NCI-H345 (cell line): ENCODE results near the gene EIF3L.

ENCODE experiments used
- DNase-seq: peaks from one replicate; lab custom pipeline; 2025; lab: John Stamatoyannopoulos, UW

EIF3L gene

DNA sequence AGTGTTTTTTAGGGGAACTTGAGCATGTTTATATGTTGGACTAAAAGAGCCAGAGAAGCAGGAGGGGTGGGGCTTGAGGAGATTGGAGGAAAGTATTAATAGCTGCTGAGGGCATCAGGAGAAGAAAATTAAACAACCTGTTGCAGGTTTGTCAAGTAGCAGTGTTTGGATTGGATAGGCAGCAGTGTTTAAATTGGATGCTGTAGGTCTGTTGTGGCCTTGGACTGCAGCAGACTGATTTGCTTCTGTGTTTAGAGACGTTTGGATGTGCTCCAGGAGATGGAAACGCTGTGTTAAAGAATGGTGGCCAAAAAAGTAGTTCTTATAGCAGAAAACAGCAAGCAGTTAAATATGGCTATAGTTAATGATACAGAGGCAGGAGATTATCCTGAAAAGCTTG is 5.7 kb downstream of the EIF3L start:
- DNase-seq, result no peak

DNA sequence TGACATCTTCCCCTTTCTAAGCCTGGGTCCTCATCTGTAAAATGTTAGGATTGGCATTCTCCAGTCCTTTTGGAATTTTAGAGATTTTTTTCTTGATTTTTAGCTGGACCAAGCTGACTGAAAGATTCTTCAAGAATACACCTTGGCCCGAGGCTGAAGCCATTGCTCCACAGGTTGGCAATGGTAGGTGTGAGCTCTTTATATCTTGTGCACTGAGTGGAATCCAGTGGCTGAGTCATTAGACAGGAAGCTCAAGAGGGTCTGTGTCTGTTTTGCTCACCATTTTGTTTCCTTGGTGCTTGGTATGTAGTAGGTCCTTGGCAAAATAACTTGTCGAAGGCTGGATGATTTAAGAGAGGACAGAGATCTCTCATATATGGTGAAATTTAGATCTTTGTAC is 6.2 kb downstream of the EIF3L start:
- DNase-seq, result no peak

DNA sequence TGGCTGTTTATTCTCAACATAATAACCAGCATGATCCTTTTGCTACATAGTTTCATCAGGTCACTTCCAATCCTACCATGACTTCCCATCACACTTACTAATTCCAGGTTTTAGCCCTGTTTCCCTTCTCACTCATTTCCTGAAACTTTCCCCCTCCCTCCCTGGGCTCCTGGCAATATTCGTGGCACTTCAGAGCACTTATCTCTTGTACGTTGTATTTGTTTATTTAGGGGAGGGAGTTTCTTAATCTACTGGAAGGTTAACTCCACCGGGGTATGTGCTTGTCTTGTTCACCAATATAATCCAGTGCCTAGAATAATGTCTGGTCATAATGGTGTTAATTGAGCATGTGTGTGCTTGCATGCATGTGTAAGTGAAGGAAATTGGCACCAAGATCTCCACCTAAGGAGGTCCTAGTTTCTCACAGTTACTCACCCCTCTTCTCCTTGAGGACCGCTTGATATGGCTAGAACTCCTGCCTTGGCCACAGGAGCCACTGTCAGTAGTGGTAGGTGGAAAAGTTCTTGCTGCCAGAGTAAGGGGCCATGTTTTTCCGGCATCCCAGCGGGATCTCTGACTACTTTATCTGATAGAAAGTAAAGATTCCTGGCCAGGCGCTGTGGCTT is 11.7 kb downstream of the EIF3L start:
- no peak for DNase-seq

DNA sequence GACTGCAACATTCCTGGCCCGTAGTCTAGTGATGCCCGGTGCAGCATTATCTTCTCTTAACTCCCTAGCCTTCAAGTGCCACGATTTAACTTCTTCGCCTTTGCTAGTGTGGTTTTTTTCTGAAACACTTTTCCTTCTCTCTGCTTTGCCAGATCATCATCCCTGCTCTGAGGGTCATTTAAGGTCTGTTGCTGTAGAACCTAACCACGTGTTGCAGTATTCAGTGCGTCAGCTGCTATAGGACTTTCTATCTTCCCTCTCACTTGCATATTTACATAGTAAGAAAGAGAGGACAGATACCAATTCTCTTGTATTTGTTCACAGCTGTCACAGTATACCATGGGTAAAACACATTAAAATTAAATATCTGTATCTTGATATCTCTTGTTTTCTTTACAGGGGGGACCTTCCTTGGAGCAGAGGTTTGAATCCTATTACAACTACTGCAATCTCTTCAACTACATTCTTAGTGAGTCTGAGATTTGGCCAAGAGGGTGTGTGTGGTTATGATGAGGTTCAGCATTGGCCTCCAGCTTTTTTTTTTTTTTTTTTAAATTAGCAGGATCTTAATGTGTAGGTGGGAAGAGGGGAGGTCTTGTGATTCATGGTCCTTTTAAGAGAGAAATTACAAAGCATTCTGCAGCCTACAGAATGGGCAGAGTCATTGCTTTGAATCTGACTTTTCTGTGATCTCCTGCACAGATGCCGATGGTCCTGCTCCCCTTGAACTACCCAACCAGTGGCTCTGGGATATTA is 13.5 kb downstream of the EIF3L start:
- no peak for DNase-seq

DNA sequence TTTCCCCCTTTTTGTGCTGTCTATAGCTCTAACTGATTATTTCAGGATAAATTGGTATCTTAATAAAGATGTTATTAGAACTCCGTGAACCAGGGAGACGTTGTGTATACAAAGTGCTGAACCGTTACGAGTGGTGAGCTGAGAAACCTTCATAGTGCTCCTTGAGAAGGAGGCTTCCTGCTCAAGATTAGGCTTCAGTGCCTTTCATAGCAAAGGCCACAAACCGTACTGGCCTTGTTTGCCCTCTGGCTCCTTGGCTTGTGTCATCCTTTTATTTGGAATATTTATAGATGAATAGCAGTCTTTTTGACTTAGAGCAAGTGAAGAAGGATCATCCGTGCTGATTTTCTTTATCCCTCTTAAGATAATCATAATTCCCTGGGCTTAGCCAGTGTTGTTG is 16.3 kb downstream of the EIF3L start:
- no peak for DNase-seq

DNA sequence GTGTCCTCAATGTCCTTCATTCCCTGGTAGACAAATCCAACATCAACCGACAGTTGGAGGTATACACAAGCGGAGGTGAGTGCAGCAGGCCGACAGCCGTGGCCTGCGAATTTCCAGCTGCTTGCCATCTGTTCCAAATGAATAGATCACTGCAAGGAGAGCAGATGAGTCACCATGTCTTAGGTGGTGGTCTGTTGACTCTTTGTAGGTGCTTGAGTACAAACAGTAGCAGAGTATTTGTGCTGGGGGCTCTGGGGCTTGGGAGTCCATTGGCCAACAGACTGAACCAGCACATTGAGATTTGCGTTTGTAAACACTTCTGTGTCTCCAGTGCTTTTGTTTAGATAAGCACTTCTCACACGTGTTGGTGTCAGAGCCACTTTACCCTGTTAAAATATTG is 21.1 kb downstream of the EIF3L start:
- DNase-seq, result peak; percentile 62

DNA sequence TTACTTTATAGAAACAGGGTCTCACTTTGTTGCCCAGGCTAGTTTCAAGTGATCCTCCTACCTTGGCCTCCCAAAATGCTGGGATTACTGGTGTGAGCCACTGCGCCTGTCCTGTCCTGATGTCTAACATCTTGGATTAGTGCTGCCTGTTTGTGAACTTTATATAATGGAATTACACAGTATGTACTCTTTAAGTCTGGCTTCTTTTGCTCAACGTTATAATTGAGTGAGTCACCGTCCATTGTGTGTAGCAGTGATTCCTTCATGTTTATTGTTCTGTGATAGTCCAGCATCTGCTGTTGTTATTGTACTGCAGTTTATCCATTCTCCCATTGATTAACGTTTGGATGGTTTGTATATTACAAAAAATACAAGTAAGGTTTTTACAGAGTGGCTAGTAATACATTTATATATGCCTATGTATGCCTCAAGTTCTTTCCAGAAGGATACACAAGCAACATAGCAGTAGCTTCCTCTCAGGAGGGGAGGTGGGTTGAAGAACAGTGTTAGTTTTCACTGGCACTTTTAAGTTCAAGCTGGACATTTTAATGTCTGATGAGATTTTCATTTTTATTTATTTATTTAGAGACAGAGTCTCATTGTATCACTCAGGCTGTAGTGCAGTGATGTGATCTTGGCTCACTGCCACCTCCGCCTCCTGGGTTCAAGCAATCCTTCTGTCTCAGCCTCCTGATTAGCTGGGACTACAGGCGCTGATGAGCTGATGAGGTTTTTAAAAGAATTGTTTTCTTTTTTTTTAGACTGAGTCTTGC is 31.6 kb downstream of the EIF3L start:
- no peak for DNase-seq

DNA sequence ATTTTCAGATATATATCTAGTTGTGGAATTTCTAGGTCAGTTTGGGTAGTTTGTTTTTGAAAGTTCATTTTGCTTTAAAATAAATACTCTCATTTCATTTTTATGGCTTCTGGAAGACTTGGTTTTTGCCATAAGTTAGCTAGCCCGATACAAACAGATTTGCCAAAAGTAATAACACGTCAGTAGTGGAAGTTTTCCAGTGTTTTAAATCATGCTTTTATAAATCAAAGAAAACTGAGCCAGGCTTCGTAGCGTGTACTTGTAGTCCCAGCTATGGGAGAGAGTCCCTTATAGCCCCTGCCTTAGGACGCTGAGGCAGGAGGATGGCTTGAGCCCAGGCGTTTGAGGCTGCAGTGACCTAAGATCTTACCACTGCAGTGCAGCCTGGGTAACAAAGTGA is 35.2 kb downstream of the EIF3L start:
- DNase-seq, result no peak

DNA sequence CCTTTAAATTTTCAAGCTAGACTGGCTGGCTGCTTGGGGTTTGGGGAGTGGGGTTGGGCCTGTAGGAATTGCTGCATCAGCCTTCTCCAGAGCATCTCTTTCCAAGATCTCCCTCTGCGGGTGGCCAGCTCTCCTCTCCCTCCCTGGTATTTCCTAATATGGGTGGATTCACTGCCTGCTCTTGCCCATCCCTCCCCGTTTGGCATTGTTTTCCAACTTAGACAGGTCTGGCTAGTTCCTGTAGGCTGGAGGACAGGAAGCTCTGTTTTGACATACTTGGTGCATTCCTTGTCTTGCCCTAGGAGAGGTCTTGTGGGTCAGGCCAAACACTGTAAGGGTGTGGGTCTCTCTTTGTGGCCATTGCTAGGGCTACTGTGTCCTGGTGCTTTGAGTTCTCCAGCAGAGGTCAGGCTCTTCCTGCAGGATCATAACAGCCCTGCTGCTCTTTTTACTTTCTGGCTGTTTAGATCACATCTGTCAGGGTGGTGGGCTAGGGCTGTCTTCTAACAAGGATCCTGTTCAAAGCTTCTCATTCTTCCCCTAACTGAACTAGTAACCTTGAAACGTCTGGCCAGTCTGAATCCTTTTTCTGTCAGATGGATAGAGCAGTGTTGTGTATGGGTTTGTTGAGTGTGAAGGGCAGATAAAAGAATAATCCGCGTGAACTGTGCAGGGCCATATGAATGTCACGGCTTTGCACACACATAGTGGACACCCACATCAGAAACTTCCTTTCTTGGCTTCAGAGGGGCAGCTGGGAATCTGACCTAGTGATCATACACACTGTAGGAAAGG is 38.6 kb downstream of the EIF3L start:
- DNase-seq, result no peak

DNA sequence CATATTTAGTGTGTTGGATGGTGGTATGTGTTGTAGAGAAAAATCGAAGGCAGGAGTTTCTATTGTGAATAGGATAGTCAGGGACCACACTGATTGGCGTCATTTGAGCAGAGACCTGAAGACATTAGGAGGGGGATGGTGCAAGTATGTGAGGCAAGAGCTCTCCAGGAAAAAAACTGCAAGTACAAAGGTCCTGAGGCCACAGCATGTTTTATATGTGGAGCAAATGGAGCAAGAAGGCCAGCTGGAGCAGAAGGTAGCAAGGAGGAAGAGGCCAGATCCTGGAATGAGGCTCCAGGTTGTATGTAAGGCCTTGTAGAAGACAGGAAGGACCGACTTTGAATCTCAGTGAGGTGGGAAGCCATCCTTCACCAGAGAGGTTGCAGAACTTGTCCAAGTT is 42.7 kb downstream of the EIF3L start:
- DNase-seq, result no peak

DNA sequence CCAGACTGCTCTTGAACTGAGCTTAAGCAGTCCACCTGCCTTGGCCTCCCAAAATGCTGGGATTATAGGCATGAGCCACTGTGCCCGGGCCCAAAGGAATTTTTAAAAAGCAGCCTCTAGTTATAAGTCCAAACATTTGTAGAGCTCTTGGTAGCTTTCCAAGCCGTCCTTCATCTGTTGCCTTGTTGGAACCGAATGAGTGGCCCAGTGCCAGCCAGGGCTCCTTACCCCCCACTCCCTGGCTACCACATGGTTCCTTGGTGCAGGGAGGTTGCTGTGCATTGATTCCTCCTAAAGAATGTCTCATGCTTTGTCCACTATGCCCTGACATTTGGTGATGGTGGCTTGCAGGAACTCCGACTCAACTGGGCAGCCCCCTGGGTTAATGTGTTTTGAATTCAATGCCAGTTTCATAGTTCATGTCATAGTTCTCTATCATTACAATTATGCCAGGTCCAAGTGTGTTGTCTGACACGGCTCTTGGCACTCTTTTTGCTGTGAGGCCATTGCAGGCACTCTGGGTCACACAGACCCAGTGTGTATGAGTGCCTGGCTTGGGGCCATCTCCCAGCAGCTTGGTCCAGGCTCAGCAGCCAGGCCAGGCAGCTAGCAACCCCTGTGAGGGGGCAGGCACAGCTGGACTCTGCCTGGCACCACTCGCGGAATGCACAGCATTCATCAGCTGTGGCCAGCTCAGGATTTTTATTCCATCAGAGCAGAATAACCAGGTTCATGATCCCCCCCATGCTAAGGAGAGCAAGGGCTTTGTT is 43.5 kb downstream of the EIF3L start:
- DNase-seq, result no peak

DNA sequence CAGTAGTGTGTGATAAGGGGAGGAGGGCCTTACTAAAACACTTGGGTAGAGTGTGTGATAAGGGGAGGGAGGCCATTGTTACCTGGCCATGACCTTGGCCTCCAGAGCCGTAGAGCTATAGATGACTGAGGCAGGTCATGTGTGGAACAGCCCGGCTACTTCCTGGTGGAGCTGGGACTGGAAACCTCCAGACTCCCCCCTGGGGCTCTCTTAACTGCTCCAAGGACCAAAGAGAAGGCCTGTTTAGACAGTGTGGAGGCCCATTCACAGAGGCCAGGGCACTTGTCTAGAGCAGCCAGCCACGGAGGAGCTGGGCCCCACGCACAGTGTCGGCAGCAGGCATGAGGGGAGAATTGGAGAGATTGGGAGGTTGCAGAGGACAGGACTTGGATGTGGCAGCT is 44.4 kb downstream of the EIF3L start:
- DNase-seq, result no peak

DNA sequence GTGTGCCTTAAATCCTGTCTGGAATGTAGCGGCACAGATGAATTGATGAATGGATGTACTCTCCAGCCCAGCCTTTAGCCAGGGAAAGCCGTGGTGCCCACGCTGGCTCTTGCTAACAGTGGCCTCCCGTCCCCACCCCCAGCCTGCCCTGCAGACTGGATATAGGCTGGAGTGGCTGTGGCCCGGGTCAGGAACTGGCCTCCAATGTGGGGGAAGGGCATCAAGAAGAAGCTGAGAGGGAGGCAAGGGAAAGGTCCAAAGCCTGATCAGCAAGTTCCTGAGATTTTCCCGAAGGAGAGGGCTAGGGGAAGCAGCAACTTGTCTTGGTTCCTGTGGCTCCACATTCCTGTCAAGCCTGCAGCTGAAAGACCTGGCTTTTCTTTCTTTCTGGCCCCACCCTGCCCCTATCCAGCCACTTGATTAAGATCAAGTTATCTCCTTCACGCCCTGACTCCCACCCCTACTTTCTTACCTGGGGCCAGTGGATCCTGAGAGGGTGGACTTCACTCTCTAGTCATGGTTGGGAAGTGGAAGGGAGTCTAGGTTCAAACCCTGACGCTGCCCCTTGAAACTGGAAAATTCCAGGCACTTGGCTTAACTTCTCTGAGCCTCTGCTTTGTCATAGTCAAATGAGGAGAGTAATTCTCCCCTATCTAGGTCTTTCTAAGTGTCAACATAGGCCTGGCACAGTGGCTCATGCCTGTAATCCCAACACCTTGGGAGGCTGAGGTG is 45.9 kb downstream of the EIF3L start:
- DNase-seq, result no peak

DNA sequence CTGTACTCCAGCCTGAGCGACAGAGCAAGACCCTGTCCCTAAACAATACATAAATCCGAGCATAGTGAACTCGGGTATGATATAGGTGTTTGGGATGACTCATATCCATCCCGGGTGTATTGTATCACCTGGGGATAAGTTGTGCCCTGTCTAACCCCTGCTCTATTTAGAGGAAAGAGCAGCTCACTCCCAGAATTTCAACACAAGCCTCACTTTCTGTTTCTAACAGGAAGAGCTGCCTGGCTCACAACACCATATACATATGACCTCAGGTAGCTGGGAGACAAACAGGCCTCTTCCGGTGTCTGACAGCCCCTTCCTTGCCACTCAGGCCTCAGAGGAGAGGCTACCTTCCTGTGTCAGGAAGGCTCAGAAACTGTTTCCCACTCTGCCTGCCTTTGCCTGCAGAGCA is 47.0 kb downstream of the EIF3L start:
- DNase-seq, result no peak

DNA sequence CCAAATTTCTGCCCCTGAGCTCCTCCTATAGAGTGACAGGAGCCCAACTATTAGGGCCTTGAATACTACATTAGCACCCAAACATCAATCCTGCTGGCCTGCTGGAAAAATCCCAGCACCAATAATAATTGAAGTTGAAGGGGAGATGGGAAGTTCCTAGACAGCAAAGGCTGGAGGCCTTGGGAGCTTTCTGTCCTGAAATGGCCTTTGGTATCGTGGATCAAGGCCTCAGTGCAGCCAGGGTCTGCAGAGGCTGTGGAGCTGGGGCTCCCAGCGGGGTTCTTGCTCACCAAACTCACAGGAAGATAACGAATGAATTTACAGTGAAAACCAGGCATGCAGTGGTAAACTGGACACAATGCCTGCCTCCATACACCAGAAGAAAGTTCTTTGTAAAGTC is 47.7 kb downstream of the EIF3L start:
- DNase-seq, result no peak

DNA sequence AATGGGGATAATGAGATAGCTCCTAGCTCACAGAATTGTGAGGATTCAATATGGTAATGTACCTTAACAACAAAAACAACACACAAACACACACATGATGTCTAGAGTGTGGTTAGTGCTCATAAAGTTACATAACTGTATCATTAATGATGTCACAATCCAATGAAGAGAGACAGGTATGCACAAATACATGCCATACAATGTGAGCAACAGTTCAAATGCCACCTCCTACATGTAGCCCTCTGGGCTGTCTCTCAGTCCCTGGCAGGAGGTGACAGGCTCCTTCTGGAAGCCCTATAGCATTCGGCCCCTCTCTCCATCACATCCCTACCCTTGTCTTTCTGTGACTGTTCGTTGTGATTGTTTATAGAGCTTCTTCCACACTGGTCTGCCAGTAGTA is 48.6 kb downstream of the EIF3L start:
- DNase-seq, result no peak

DNA sequence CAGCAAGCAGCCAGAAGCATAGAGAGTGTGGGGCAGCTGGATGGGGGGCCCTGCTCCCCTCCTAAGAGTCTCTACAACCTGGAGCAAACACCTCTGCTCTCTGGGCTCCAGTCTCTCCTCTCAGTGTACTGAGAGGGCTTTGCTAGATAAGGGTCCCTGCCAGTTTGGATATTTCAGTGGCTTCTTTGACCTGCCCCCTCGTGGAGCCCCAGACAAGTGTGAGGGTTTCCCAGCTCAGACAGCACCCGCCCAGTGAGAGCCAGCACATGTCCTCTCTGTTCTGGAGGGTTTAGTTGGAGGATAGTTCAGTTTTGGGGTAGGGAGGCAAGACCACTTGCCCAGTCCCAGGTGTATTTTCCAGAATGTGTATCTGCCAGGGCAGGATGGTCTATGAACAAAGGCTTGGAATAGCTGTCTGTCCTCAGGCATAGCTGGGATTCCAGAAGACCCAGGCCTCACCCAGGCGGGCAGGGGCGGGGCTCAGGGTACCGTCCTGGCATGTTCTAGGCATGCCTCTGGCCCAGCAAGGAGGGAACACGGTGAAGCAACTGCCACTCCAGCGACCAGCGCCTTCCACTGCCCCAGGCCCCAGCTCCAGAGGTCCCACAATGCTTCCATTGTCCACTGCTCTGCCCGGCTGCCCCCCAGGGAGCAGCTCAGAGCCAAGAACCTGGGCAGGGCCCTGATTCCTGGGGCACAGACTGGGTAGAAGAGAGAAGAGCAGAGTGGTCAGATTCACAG is 49.4 kb downstream of the EIF3L start:
- no peak for DNase-seq

DNA sequence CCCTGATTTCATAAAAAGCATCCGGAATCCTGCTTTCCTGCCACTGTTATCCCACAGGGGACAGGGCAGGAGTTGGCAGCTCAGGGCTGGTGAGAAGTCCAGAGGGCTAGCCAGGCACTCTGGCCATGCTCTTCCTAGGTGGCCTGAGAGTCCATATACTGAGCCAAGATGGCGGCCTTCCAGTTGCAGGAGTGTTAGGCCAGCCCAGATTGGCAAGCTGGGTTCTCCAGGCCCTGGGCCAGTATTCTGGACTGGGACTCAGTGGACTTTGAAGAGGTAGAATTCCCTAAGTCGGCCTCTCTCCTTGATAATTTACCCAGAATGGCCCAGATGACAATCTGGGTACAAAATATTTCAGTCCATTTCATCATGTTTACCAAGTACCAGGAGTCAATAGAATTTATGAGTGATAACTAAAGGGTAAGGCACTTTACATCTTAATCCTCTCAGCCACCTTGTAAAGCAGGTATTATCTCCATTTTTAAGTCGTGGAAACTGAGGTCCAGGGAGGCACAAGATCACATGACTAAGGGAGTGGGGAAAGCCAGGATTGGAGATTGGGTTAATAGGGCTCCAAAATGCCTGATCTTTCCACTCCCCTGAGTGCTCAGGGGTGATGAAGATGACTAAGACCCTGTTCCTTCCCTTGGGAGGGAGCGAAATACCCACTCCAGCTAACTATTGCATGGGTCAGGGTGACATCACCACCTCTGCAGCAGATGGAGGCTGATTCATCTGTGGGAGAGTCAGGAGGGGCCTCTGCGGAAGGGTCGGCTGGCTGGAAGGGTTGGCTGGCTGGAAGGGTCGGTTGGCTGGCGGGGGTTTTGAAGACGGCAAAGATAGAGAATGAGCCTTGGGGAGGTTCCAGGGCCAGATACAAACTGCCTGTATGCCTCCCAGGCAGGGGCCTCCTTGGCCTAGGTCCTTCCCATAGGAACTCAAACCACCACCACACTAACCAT is 55.6 kb downstream of the EIF3L start:
- DNase-seq, result no peak
